T-cell (primary cell): ENCODE measurements around the gene GABRG3. TPM values are rescaled to one million over a fixed set of nuclear protein-coding genes. Genes with fewer than 3 reads are reported as not detected.

ENCODE experiments used
- ATAC-seq, 4 experiments: fragments of 200-7000 bp in 3 of 4; fragments of 150-1000 bp in 1 of 4; cut with Tn5 transposase; replicated peaks in 1 of 4; 1 replicate in 3 of 4; 2 replicates in 1 of 4; pipeline ENCODE4 v1.10.0; 2021; ENCODE audit warnings: moderate library complexity in 3 of 4, mild to moderate bottlenecking in 2 of 4, moderate number of reproducible peaks in 1 of 4
- CTCF ChIA-PET, 2 donors: fragments of 300-600 bp; sonication (Branson Sonifier 250); formaldehyde crosslinking; loops; one replicate each; lab custom pipeline; 2022; ENCODE audit warnings: antibody characterized with exemption in 2 of 2; lab: Charles Lee
- POLR2A ChIA-PET, 2 donors: fragments of 300-600 bp; sonication (Branson Sonifier 250); formaldehyde crosslinking; loops; one replicate each; lab custom pipeline; 2022; ENCODE audit warnings: antibody characterized with exemption in 2 of 2; lab: Charles Lee
- DNase-seq, 35 experiments: peaks; one replicate each; pipeline versions ENCODE4 v3.0.0 to v3.0.0-alpha.2; 2013 to 2023
- H3K27ac ChIP-seq: one replicate; pipeline ENCODE4 v1.5.1; 2013; ENCODE audit warnings: low read length
- H3K27me3 ChIP-seq, 2 experiments: replicated peaks in 1 of 2; 1 replicate in 1 of 2; 2 replicates in 1 of 2; pipeline versions ENCODE4 v1.6.1 to v1.7.0; 2013; ENCODE audit warnings: low read length in 1 of 2, mixed read lengths in 1 of 2; ENCODE audit not compliant: control insufficient read depth in 2 of 2, insufficient read depth in 2 of 2; ENCODE audit errors: extremely low read depth in 1 of 2
- H3K36me3 ChIP-seq, 2 donors: 1 replicate in 1 of 2; 2 replicates in 1 of 2; pipeline versions ENCODE4 v1.6.1 to v1.7.0; 2013; ENCODE audit warnings: low read length in 1 of 2; ENCODE audit not compliant: control insufficient read depth in 2 of 2, insufficient read depth in 1 of 2; ENCODE audit errors: extremely low read depth in 1 of 2
- H3K4me1 ChIP-seq, 2 experiments: 1 replicate in 1 of 2; 2 replicates in 1 of 2; pipeline versions ENCODE4 v1.6.1 to v1.7.0; 2013; ENCODE audit warnings: low read length in 2 of 2, mixed read lengths in 1 of 2; ENCODE audit not compliant: insufficient read depth in 2 of 2, control insufficient read depth in 1 of 2; ENCODE audit errors: extremely low read depth in 1 of 2
- H3K4me3 ChIP-seq, 2 donors: 1 replicate in 1 of 2; 2 replicates in 1 of 2; pipeline versions ENCODE4 v1.5.1 to v1.7.0; 2013; ENCODE audit warnings: mild to moderate bottlenecking in 2 of 2, low read length in 1 of 2, moderate library complexity in 1 of 2; ENCODE audit not compliant: control insufficient read depth in 1 of 2; ENCODE audit errors: extremely low read depth in 1 of 2
- H3K9me3 ChIP-seq: 2 replicates; pipeline ENCODE4 v1.7.0; 2013
- H3K27ac Mint-ChIP-seq, 2 donors: one replicate each; pipeline ENCODE4 v1.8.0; 2020 to 2021; ENCODE audit warnings: mild to moderate bottlenecking in 2 of 2, mixed read lengths in 2 of 2
- H3K27me3 Mint-ChIP-seq, 2 donors: one replicate each; pipeline ENCODE4 v1.8.0; 2021 to 2022; ENCODE audit warnings: mixed read lengths in 2 of 2
- H3K36me3 Mint-ChIP-seq: one replicate; pipeline ENCODE4 v1.8.0; 2021; ENCODE audit warnings: mixed read lengths
- H3K4me1 Mint-ChIP-seq, 3 donors: one replicate each; pipeline ENCODE4 v1.8.0; 2020 to 2022; ENCODE audit warnings: mixed read lengths in 3 of 3, mild to moderate bottlenecking in 1 of 3
- H3K4me3 Mint-ChIP-seq, 3 donors: one replicate each; pipeline ENCODE4 v1.8.0; 2020 to 2022; ENCODE audit warnings: mild to moderate bottlenecking in 3 of 3, mixed read lengths in 3 of 3, moderate library complexity in 3 of 3
- H3K9me3 Mint-ChIP-seq, 3 donors: one replicate each; pipeline ENCODE4 v1.8.0; 2020 to 2022; ENCODE audit warnings: mixed read lengths in 3 of 3
- WGBS: methylation state at CpG from one replicate; pipeline ENCODE4 v1.1.5; 2013; ENCODE audit warnings: missing lambda C conversion rate; ENCODE audit not compliant: insufficient coverage; 5-methylcytosine and 5-hydroxymethylcytosine counted together
- total RNA-seq, 35 experiments: library from RNA in 6 of 35; stranded (reverse) in 6 of 35; fragments of 120-200 nt in 1 of 35; gene quantifications; one replicate each; pipeline versions ENCODE4 v1.2.1 to v1.2.4 and lab custom pipeline; 2013 to 2026

Gene GABRG3
- total RNA-seq, 5 donors from 2014 or later (not counting 1 experiment from before 2014, with no cell fraction given) = not detected

GRCh38 chr15:27062951-27063350, 92.0 kb downstream of the GABRG3 start:
- DNase-seq = no peak
- no peak for ATAC-seq
- 92% methylated on average over 7 of the region's 9 CpGs for WGBS
- H3K4me3 ChIP-seq = no peak overlapping the region
- Mint-ChIP-seq H3K4me3 (no peak overlapping the region), H3K9me3 (peaks cover 16 to 26% (median 20%) of the 10 kb centered on the region in 3 donors), H3K27me3 (no peaks in the 10 kb centered on the region), H3K36me3 (no peaks in the 10 kb centered on the region), H3K4me1 (no peaks in the 10 kb centered on the region), H3K27ac (no peak overlapping the region)
- no peaks in the 10 kb centered on the region for H3K4me1 ChIP-seq
- H3K27me3 ChIP-seq = no peaks in the 10 kb centered on the region
- H3K9me3 ChIP-seq = no peaks in the 10 kb centered on the region
- ChIA-PET CTCF (no interaction called here), POLR2A (no interaction called here)
- H3K36me3 ChIP-seq = no peaks in the 10 kb centered on the region
- no peak overlapping the region for H3K27ac ChIP-seq

- Mint-ChIP-seq H3K27ac (no peak overlapping the region), H3K9me3 (peaks cover 17 to 28% (median 26%) of the 10 kb centered on the region in 3 donors), H3K4me1 (no peaks in the 10 kb centered on the region), H3K4me3 (no peak overlapping the region), H3K27me3 (no peaks in the 10 kb centered on the region), H3K36me3 (no peaks in the 10 kb centered on the region)
- ATAC-seq = no peak
- Histone ChIP-seq H3K4me1 (no peaks in the 10 kb centered on the region), H3K36me3 (no peaks in the 10 kb centered on the region), H3K4me3 (no peak overlapping the region), H3K27ac (no peak overlapping the region), H3K27me3 (no peaks in the 10 kb centered on the region), H3K9me3 (no peaks in the 10 kb centered on the region)
- DNase-seq = no peak
- POLR2A ChIA-PET = no interaction called here
- CTCF ChIA-PET = no interaction called here
- WGBS = 81% methylated on average over 12 of the region's 12 CpGs
Measured at GRCh38 chr15:27064080-27064479, 93.1 kb downstream of the GABRG3 start.

GRCh38 chr15:27065151-27065550, 94.2 kb downstream of the GABRG3 start:
- Mint-ChIP-seq H3K4me1 (no peaks in the 10 kb centered on the region), H3K27ac (no peak overlapping the region), H3K4me3 (no peak overlapping the region), H3K9me3 (peaks cover 17 to 36% (median 32%) of the 10 kb centered on the region in 3 donors), H3K27me3 (no peaks in the 10 kb centered on the region), H3K36me3 (no peaks in the 10 kb centered on the region)
- POLR2A ChIA-PET = no interaction called here
- Histone ChIP-seq H3K27me3 (no peaks in the 10 kb centered on the region), H3K36me3 (no peaks in the 10 kb centered on the region), H3K4me3 (no peak overlapping the region), H3K4me1 (no peaks in the 10 kb centered on the region), H3K9me3 (no peaks in the 10 kb centered on the region), H3K27ac (no peak overlapping the region)
- DNase-seq (no peak), ATAC-seq (no peak)
- 69% methylated on average over 3 of the region's 7 CpGs for WGBS
- CTCF ChIA-PET = no interaction called here

- POLR2A ChIA-PET = no interaction called here
- no peaks in the 10 kb centered on the region for H3K9me3 ChIP-seq
- no peaks in the 10 kb centered on the region for H3K4me1 ChIP-seq
- Mint-ChIP-seq H3K4me3 (no peak overlapping the region), H3K27me3 (no peaks in the 10 kb centered on the region), H3K36me3 (no peaks in the 10 kb centered on the region), H3K4me1 (no peaks in the 10 kb centered on the region), H3K27ac (no peak overlapping the region), H3K9me3 (peaks cover 17 to 36% (median 34%) of the 10 kb centered on the region in 3 donors)
- H3K27ac ChIP-seq = no peak overlapping the region
- no peaks in the 10 kb centered on the region for H3K36me3 ChIP-seq
- H3K4me3 ChIP-seq = no peak overlapping the region
- CTCF ChIA-PET = no interaction called here
- 92% methylated on average over 3 of the region's 4 CpGs for whole genome bisulfite sequencing
- DNase-seq = no peak
- ATAC-seq = no peak
- H3K27me3 ChIP-seq = no peaks in the 10 kb centered on the region
Measured at GRCh38 chr15:27065785-27066184, 94.8 kb downstream of the GABRG3 start.

- H3K27ac Mint-ChIP-seq = no peak overlapping the region
- POLR2A ChIA-PET = no interaction called here
- ATAC-seq = no peak
Measured at GRCh38 chr15:27066446-27066845, 95.5 kb downstream of the GABRG3 start.

GRCh38 chr15:27067175-27067574, 96.2 kb downstream of the GABRG3 start:
- Histone ChIP-seq H3K4me1 (no peaks in the 10 kb centered on the region), H3K9me3 (no peaks in the 10 kb centered on the region), H3K36me3 (no peaks in the 10 kb centered on the region), H3K27ac (no peak overlapping the region), H3K27me3 (no peaks in the 10 kb centered on the region), H3K4me3 (no peak overlapping the region)
- H3K36me3 Mint-ChIP-seq = no peaks in the 10 kb centered on the region
- ChIA-PET POLR2A (no interaction called here), CTCF (no interaction called here)
- no peaks in the 10 kb centered on the region for H3K27me3 Mint-ChIP-seq
- no peak for DNase-seq
- no peaks in the 10 kb centered on the region for H3K4me1 Mint-ChIP-seq
- WGBS = 81% methylated on average over 5 of the region's 12 CpGs
- H3K9me3 Mint-ChIP-seq = peaks cover 13 to 38% (median 34%) of the 10 kb centered on the region in 3 donors
- H3K4me3 Mint-ChIP-seq = no peak overlapping the region
- ATAC-seq = no peak
- H3K27ac Mint-ChIP-seq = no peak overlapping the region

More at GRCh38 chr15:27066446-27066845, 95.5 kb downstream of the GABRG3 start:
- H3K27me3 ChIP-seq = no peaks in the 10 kb centered on the region
- H3K4me3 Mint-ChIP-seq = no peak overlapping the region
- H3K27ac ChIP-seq = no peak overlapping the region
- WGBS = no CpG with 5 or more reads among the region's 2 CpGs
- no peaks in the 10 kb centered on the region for H3K36me3 Mint-ChIP-seq
- no peaks in the 10 kb centered on the region for H3K9me3 ChIP-seq
- H3K27me3 Mint-ChIP-seq = no peaks in the 10 kb centered on the region
- no peak for DNase-seq
- no peaks in the 10 kb centered on the region for H3K36me3 ChIP-seq
- peaks cover 15 to 36% (median 34%) of the 10 kb centered on the region in 3 donors for H3K9me3 Mint-ChIP-seq
- CTCF ChIA-PET = no interaction called here
- H3K4me1 ChIP-seq = no peaks in the 10 kb centered on the region
- H3K4me1 Mint-ChIP-seq = no peaks in the 10 kb centered on the region
- no peak overlapping the region for H3K4me3 ChIP-seq

- H3K9me3 Mint-ChIP-seq = peaks cover 17 to 37% (median 28%) of the 10 kb centered on the region in 3 donors
- no peaks in the 10 kb centered on the region for H3K36me3 Mint-ChIP-seq
- no peaks in the 10 kb centered on the region for H3K4me1 ChIP-seq
- no peaks in the 10 kb centered on the region for H3K27me3 ChIP-seq
- no peak overlapping the region for H3K4me3 ChIP-seq
- ATAC-seq (no peak), DNase-seq (no peak)
- H3K4me3 Mint-ChIP-seq = no peak overlapping the region
- POLR2A ChIA-PET = no interaction called here
- 70% methylated on average over 5 of the region's 6 CpGs for WGBS
- no peaks in the 10 kb centered on the region for H3K9me3 ChIP-seq
- no peaks in the 10 kb centered on the region for H3K36me3 ChIP-seq
- H3K27ac ChIP-seq = no peak overlapping the region
- H3K4me1 Mint-ChIP-seq = no peaks in the 10 kb centered on the region
- H3K27me3 Mint-ChIP-seq = no peaks in the 10 kb centered on the region
- CTCF ChIA-PET = no interaction called here
- no peak overlapping the region for H3K27ac Mint-ChIP-seq
Measured at GRCh38 chr15:27070841-27071240, 99.9 kb downstream of the GABRG3 start.
